GM10248 (cell line): ENCODE results near the gene SNX9.

Experiments used
- CTCF ChIA-PET: fragments of 300-600 bp; sonication (Branson Sonifier 250); formaldehyde crosslinking; extraction: SDS; loops from one replicate; lab custom pipeline; 2021; ENCODE audit warnings: antibody characterized with exemption; lab: Yijun Ruan, JAX
- POLR2A ChIA-PET: fragments of 350-650 bp; sonication (Branson Sonifier 250); formaldehyde crosslinking; extraction: SDS; loops from one replicate; lab custom pipeline; 2020; ENCODE audit warnings: antibody characterized with exemption; lab: Yijun Ruan, JAX
- DNase-seq: peaks from one replicate; pipeline ENCODE4 v3.0.0; 2012; ENCODE audit errors: extremely low spot score
- CTCF ChIP-seq: IDR thresholded peaks from 2 replicates; pipeline ENCODE4 v1.5.1; 2012; ENCODE audit warnings: mild to moderate bottlenecking, low read depth; ENCODE audit errors: extremely low read depth, missing control alignments, control extremely low read depth

The SNX9 gene

GRCh38 chr6:157993076-157993475, 170.0 kb downstream of the SNX9 start:
- ChIA-PET CTCF (interaction anchor here (1.2 kb wide), 2 partner anchors 10 to 33 kb away, joined by 3 to 4 read pairs; no protein-coding TSS in a partner anchor), POLR2A (no interaction called here)
- DNase-seq = no peak
- no peak for TF ChIP-seq CTCF

GRCh38 chr6:157994125-157994795, 171.2 kb downstream of the SNX9 start:
- POLR2A ChIA-PET = no interaction called here
- TF ChIP-seq CTCF = no peak
- DNase-seq = no peak
- CTCF ChIA-PET = interaction anchor here (1.1 to 1.7 kb wide), 5 partner anchors 11 to 78 kb away, joined by 3 to 8 read pairs (median 3); no protein-coding TSS in a partner anchor
